IMR-90 (cell line): Measurements from ENCODE around the gene TMEM106A. TPM values are rescaled to one million over a fixed set of nuclear protein-coding genes. Genes with fewer than 3 reads are reported as not detected.
A peak's percentile ranks its signal among the peaks of the same experiment; 100 is the strongest.
"Not testable (repeated sequence)": the region's sequence is repeated elsewhere in the genome, so short reads cannot be mapped to it uniquely, and the experiment has no call there.

Experiments used
- ATAC-seq: fragments of 200-7000 bp; cut with Tn5 transposase; 2 replicates; pipeline ENCODE4 v1.9.1; 2020; ENCODE audit warnings: low read depth, mild to moderate bottlenecking, moderate library complexity
- BruUV-seq: library from RNA; stranded (reverse); fragments of 400-500 nt; replicated peaks from 2 replicates; lab custom pipeline; 2021; lab: Mats Ljungman, UMichigan
- CTCF ChIA-PET: fragments of 300-600 bp; formaldehyde crosslinking; extraction: SDS; loops from one replicate; lab custom pipeline; 2021; ENCODE audit warnings: antibody characterized with exemption; lab: Yijun Ruan, JAX
- POLR2A ChIA-PET: fragments of 300-600 bp; sonication (Branson Sonifier 250); formaldehyde crosslinking; loops from one replicate; lab custom pipeline; 2022; ENCODE audit warnings: antibody characterized with exemption; ENCODE audit not compliant: unreplicated experiment; lab: Charles Lee
- DNase-seq: peaks from one replicate; pipeline ENCODE4 v3.0.0; 2013
- H2AFZ ChIP-seq: replicated peaks from 2 replicates; pipeline ENCODE3; 2013; ENCODE audit warnings: low read length, mild to moderate bottlenecking; ENCODE audit not compliant: poor library complexity
- H2AK5ac ChIP-seq: 2 replicates; pipeline ENCODE4 v1.6.1; 2013; ENCODE audit warnings: low read depth, low read length, inconsistent platforms
- H2AK9ac ChIP-seq: replicated peaks from 2 replicates; pipeline ENCODE3; 2013; ENCODE audit warnings: mild to moderate bottlenecking, low read depth, low read length, moderate library complexity; ENCODE audit not compliant: poor library complexity
- H2BK120ac ChIP-seq: 2 replicates; pipeline ENCODE4 v1.6.1; 2013; ENCODE audit warnings: low read depth, low read length, inconsistent platforms
- H2BK15ac ChIP-seq: 3 replicates; pipeline ENCODE4 v1.6.1; 2013; ENCODE audit warnings: low read depth, low read length, inconsistent platforms
- H2BK20ac ChIP-seq: 2 replicates; pipeline ENCODE4 v1.6.1; 2013; ENCODE audit warnings: low read depth, mild to moderate bottlenecking, inconsistent platforms, low read length, moderate library complexity
- H2BK5ac ChIP-seq: 2 replicates; pipeline ENCODE4 v1.6.1; 2013; ENCODE audit warnings: mild to moderate bottlenecking, low read depth, low read length, inconsistent platforms; ENCODE audit not compliant: poor library complexity, severe bottlenecking
- H3K14ac ChIP-seq: replicated peaks from 2 replicates; pipeline ENCODE4 v1.6.1; 2013; ENCODE audit warnings: low read depth, low read length, inconsistent platforms
- H3K18ac ChIP-seq: 2 replicates; pipeline ENCODE4 v1.6.1; 2013; ENCODE audit warnings: low read depth, low read length, control low read depth
- H3K23ac ChIP-seq: 2 replicates; pipeline ENCODE4 v1.6.1; 2013; ENCODE audit warnings: low read depth, low read length, inconsistent platforms
- H3K27ac ChIP-seq: 2 replicates; pipeline ENCODE4 v1.5.1; 2013; ENCODE audit warnings: mild to moderate bottlenecking, control low read depth, low read length; ENCODE audit not compliant: insufficient read depth
- H3K27me3 ChIP-seq: 2 replicates; pipeline ENCODE4 v1.6.1; 2013; ENCODE audit warnings: low read length; ENCODE audit not compliant: control insufficient read depth, insufficient read depth
- H3K36me3 ChIP-seq: 2 replicates; pipeline ENCODE4 v1.6.1; 2013; ENCODE audit warnings: low read length, mixed read lengths; ENCODE audit not compliant: control insufficient read depth, insufficient read depth
- H3K4ac ChIP-seq: 2 replicates; pipeline ENCODE4 v1.6.1; 2013; ENCODE audit warnings: low read depth, low read length, inconsistent platforms
- H3K4me1 ChIP-seq: 2 replicates; pipeline ENCODE4 v1.6.1; 2013; ENCODE audit warnings: low read length, mixed read lengths; ENCODE audit not compliant: control insufficient read depth, insufficient read depth
- H3K4me2 ChIP-seq: 2 replicates; pipeline ENCODE4 v1.6.1; 2013; ENCODE audit warnings: low read depth, mild to moderate bottlenecking, control low read depth, low read length, moderate library complexity
- H3K4me3 ChIP-seq: 2 replicates; pipeline ENCODE4 v1.5.1; 2013; ENCODE audit warnings: low read depth, mild to moderate bottlenecking, control low read depth, low read length, moderate library complexity; ENCODE audit not compliant: insufficient read depth
- H3K56ac ChIP-seq: 2 replicates; pipeline ENCODE4 v1.6.1; 2013; ENCODE audit warnings: low read length, inconsistent platforms; ENCODE audit not compliant: insufficient read depth; ENCODE audit errors: extremely low read depth
- H3K79me1 ChIP-seq, 2 experiments: 2 replicates each; pipeline ENCODE4 v1.6.1; 2013; ENCODE audit warnings: low read length in 2 of 2, inconsistent platforms in 1 of 2, low read depth in 1 of 2
- H3K9ac ChIP-seq: 2 replicates; pipeline ENCODE4 v1.6.1; 2013; ENCODE audit warnings: low read depth, low read length, control low read depth
- H3K9me1 ChIP-seq: 2 replicates; pipeline ENCODE4 v1.6.1; 2013; ENCODE audit warnings: low read length, inconsistent platforms; ENCODE audit not compliant: insufficient read depth
- H3K9me3 ChIP-seq: 2 replicates; pipeline ENCODE4 v1.6.1; 2013; ENCODE audit warnings: low read length; ENCODE audit not compliant: control insufficient read depth, insufficient read depth
- H4K20me1 ChIP-seq: 2 replicates; pipeline ENCODE4 v1.6.1; 2013; ENCODE audit warnings: low read length, inconsistent platforms; ENCODE audit not compliant: insufficient read depth
- H4K5ac ChIP-seq: 2 replicates; pipeline ENCODE4 v1.6.1; 2013; ENCODE audit warnings: mild to moderate bottlenecking, low read depth, low read length, control low read depth
- H4K8ac ChIP-seq, 2 experiments: 2 replicates each; pipeline ENCODE4 v1.6.1; 2013; ENCODE audit warnings: low read depth in 2 of 2, low read length in 2 of 2, control low read depth in 1 of 2, inconsistent platforms in 1 of 2
- H4K91ac ChIP-seq: 2 replicates; pipeline ENCODE4 v1.6.1; 2013; ENCODE audit warnings: low read depth, low read length, inconsistent platforms; ENCODE audit not compliant: insufficient read depth
- BHLHE40 ChIP-seq: fragments of 150-350 bp; IDR thresholded peaks from 2 replicates; pipeline ENCODE4 v1.6.1; 2016; ENCODE audit warnings: mild to moderate bottlenecking, low read depth, low read length
- CEBPB ChIP-seq: IDR thresholded peaks from 2 replicates; pipeline ENCODE4 v1.6.1; 2012; ENCODE audit warnings: low read depth, low read length, improper control_type of control experiment
- FOS ChIP-seq: fragments of 150-350 bp; IDR thresholded peaks from 2 replicates; pipeline ENCODE4 v1.6.1; 2016; ENCODE audit warnings: low read depth, low read length
- MAFK ChIP-seq: IDR thresholded peaks from 2 replicates; pipeline ENCODE4 v1.6.1; 2012; ENCODE audit warnings: low read depth, low read length, improper control_type of control experiment
- MAZ ChIP-seq: IDR thresholded peaks from 2 replicates; pipeline ENCODE4 v1.6.1; 2012; ENCODE audit warnings: low read depth, mild to moderate bottlenecking, low read length, improper control_type of control experiment, moderate library complexity, borderline replicate concordance
- MXI1 ChIP-seq: IDR thresholded peaks from 2 replicates; pipeline ENCODE4 v1.6.1; 2012; ENCODE audit warnings: low read depth, mild to moderate bottlenecking, low read length, moderate library complexity, borderline replicate concordance
- NFE2L2 ChIP-seq: fragments of 150-350 bp; IDR thresholded peaks from 2 replicates; pipeline ENCODE4 v1.6.1; 2016; ENCODE audit warnings: low read depth, mild to moderate bottlenecking, low read length
- RCOR1 ChIP-seq: IDR thresholded peaks from 2 replicates; pipeline ENCODE4 v1.6.1; 2012; ENCODE audit warnings: mild to moderate bottlenecking, low read length, improper control_type of control experiment; ENCODE audit not compliant: insufficient replicate concordance
- SMC3 ChIP-seq: fragments of 150-350 bp; IDR thresholded peaks from 2 replicates; pipeline ENCODE4 v1.6.1; 2016; ENCODE audit warnings: low read depth, mild to moderate bottlenecking, antibody characterized with exemption, low read length, moderate library complexity
- WGBS, 2 experiments: methylation state at CpG; one replicate each; pipeline versions ENCODE4 v1.1.5 to v1.1.7; 2013; ENCODE audit warnings: missing lambda C conversion rate in 2 of 2; ENCODE audit not compliant: insufficient read length in 1 of 2; ENCODE audit errors: extremely low coverage in 2 of 2; 5-methylcytosine and 5-hydroxymethylcytosine counted together
- dilution Hi-C: fragments of 300-500 bp; cut with HindIII; formaldehyde crosslinking; loops from one replicate; pipeline ENCODE4 v1.14.3; 2018; ENCODE audit warnings: low sequenced_read_pairs; ENCODE audit not compliant: unreplicated experiment
- in situ Hi-C: fragments of 300-500 bp; cut with MboI; formaldehyde crosslinking; loops from 3 replicates; pipeline ENCODE4 v1.14.3; 2019; ENCODE audit warnings: low sequenced_read_pairs, inconsistent platforms, mixed read lengths
- intact Hi-C: fragments of 100-400 bp; cut with micrococcal nuclease; formaldehyde crosslinking; loops from 2 replicates; pipeline ENCODE4 v1.10.0; 2022
- polyA plus RNA-seq, 3 experiments: library from polyadenylated mRNA; depleted of rRNA; stranded (reverse); fragments of >200 nt; gene quantifications; 2 replicates each; pipeline ENCODE4 v1.2.3, GENCODE V29; 2012; ENCODE audit warnings: low replicate concordance in 1 of 3
- total RNA-seq: library from RNA; depleted of rRNA; stranded (reverse); fragments of >200 nt; gene quantifications from 2 replicates; pipeline ENCODE4 v1.2.3, GENCODE V29; 2012

TMEM106A gene
- total and polyA plus RNA-seq, 2 of the 4 experiments (the other 2 are of a cell fraction): 2.2 to 7.5 TPM

DNA sequence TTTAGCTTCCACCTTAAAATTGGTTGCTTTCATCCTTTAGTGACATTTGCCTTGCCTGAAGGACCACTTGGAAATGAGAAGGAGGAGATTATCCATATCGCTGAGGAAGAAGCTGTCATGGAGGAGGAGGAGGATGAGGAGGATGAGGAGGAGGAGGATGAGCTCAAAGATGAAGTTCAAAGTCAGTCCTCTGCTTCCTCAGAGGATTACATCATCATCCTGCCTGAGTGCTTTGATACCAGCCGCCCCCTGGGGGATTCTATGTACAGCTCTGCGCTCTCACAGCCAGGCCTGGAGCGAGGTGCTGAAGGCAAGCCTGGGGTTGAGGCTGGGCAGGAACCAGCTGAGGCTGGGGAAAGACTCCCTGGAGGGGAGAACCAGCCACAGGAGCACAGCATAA, 11.5 kb upstream of the TMEM106A start:
- no peak overlapping the region for H3K4me2 ChIP-seq
- H3K27me3 ChIP-seq: no peaks in the 10 kb centered on the region
- no peak overlapping the region for H2BK120ac ChIP-seq
- H3K4me1 ChIP-seq: no peaks in the 10 kb centered on the region
- in situ Hi-C loops (loop anchor here (25.0 kb wide), 1 partner anchor 112 kb away; no protein-coding TSS in a partner anchor), intact Hi-C loops (no loop called here), dilution Hi-C loops (no loop called here)
- no peak overlapping the region for H2BK15ac ChIP-seq
- H3K23ac ChIP-seq: no peak overlapping the region
- H2AK9ac ChIP-seq: no peak overlapping the region
- CTCF ChIA-PET: interaction anchor here (2.2 kb wide), 1 partner anchor 11 kb away, joined by 7 read pairs; no protein-coding TSS in a partner anchor
- H2AFZ ChIP-seq: no peak overlapping the region
- H4K20me1 ChIP-seq: no peaks in the 10 kb centered on the region
- H3K4ac ChIP-seq: no peak overlapping the region
- ATAC-seq: no peak
- H3K18ac ChIP-seq: no peak overlapping the region
- no peak overlapping the region for H2AK5ac ChIP-seq
- no peak overlapping the region for H3K14ac ChIP-seq
- H2BK20ac ChIP-seq: no peak overlapping the region
- 100% methylated on average over 2 of the region's 4 CpGs; no CpG with 5 or more reads in 1 of the 2 experiments for WGBS, 2 experiments
- no peak overlapping the region for H2BK5ac ChIP-seq
- TF ChIP-seq RCOR1: no peak
- TF ChIP-seq BHLHE40: no peak
- no peak for TF ChIP-seq MAFK
- 0 out of 2 replicates have a peak, but pooled peaks have one; percentile 2 for TF ChIP-seq CEBPB
- TF ChIP-seq MAZ: no peak
- no peak for TF ChIP-seq FOS
- no peak for TF ChIP-seq NFE2L2
- TF ChIP-seq SMC3: no peak
- no peak for TF ChIP-seq MXI1
- POLR2A ChIA-PET: no interaction called here
- H3K36me3 ChIP-seq: peaks cover 70% of the 10 kb centered on the region
- no peaks in the 10 kb centered on the region; the same call in 1 of the 2 replicates for H3K9me1 ChIP-seq
- no peak overlapping the region for H3K4me3 ChIP-seq
- H3K9ac ChIP-seq: no peak overlapping the region
- H3K27ac ChIP-seq: no peak overlapping the region
- no TSS peak for BruUV-seq
- peaks cover 0 to 10% of the 10 kb centered on the region in 2 experiments; a peak in 2 of 4 replicates for H3K79me1 ChIP-seq
- H3K9me3 ChIP-seq: no peaks in the 10 kb centered on the region
- no peak overlapping the region for H3K56ac ChIP-seq
- no peak overlapping the region for H4K5ac ChIP-seq
- DNase-seq: no peak
- no peak overlapping the region for H4K8ac ChIP-seq
- H4K91ac ChIP-seq: no peak overlapping the region

DNA sequence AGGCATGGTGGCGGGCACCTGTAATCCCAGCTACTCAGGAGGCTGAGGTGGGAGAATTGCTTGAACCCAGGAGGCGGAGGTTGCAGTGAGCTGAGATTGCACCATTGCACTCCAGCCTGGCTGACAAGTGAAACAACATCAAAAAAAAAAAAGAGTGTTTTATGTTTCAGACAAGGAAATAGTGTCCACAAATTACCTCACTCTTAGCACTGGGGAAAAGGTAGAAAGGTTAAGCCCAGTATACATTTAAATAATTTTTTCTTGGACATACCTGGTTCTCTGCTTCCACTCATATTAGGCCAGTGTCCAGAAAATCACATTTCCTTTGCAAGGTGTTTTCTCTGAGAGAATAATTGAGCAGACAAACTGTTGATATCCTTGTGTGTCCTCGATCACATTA, 8.7 kb upstream of the TMEM106A start:
- H3K4ac ChIP-seq, H4K91ac ChIP-seq, intact Hi-C loops, H3K4me2 ChIP-seq, H4K8ac ChIP-seq, H2BK5ac ChIP-seq, H4K20me1 ChIP-seq, H3K79me1 ChIP-seq, BruUV-seq, H3K9ac ChIP-seq, H3K56ac ChIP-seq, dilution Hi-C loops, H3K14ac ChIP-seq, H3K9me3 ChIP-seq, H2BK15ac ChIP-seq, H3K18ac ChIP-seq, H2BK20ac ChIP-seq, H3K23ac ChIP-seq, DNase-seq, H3K4me3 ChIP-seq, H3K27ac ChIP-seq, CTCF ChIA-PET, H2AK9ac ChIP-seq, H3K4me1 ChIP-seq, ATAC-seq, H4K5ac ChIP-seq, H3K9me1 ChIP-seq, H2BK120ac ChIP-seq, H2AK5ac ChIP-seq, H3K27me3 ChIP-seq, H2AFZ ChIP-seq: not testable (repeated sequence)
- in situ Hi-C loops: loop anchor here (25.0 kb wide), 1 partner anchor 109 kb away; no protein-coding TSS in a partner anchor
- POLR2A ChIA-PET: interaction anchor here (1.3 kb wide), 1 partner anchor 9 kb away, joined by 5 read pairs; the partner anchor contains the start of gene TMEM106A
- no CpG with 5 or more reads among the region's 3 CpGs for WGBS, 2 experiments
- H3K36me3 ChIP-seq: peaks cover 59% of the 10 kb centered on the region
